Ovary (tissue), 9 donors: ENCODE measurements around the gene IRX5. TPM values are rescaled to one million over a fixed set of nuclear protein-coding genes. Genes with fewer than 3 reads are reported as not detected.

Experiments
- DNase-seq, 5 donors: peaks; one replicate each; pipeline ENCODE4 v3.0.0-alpha.2; 2019 to 2020
- H3K27ac ChIP-seq, 2 donors: fragments of 200-600 bp; one replicate each; pipeline versions ENCODE4 v1.5.1 to v1.8.0; 2019 to 2022
- H3K27me3 ChIP-seq: fragments of 200-600 bp; one replicate; pipeline ENCODE4 v1.8.0; 2022
- H3K36me3 ChIP-seq: fragments of 200-600 bp; sonication (generic); one replicate; pipeline ENCODE4 v1.5.1; 2019
- H3K4me1 ChIP-seq: one replicate; pipeline ENCODE4 v1.8.1; 2013; ENCODE audit warnings: mild to moderate bottlenecking, moderate library complexity; ENCODE audit not compliant: insufficient read depth
- H3K4me3 ChIP-seq: fragments of 200-600 bp; sonication (generic); one replicate; pipeline ENCODE4 v1.5.1; 2017
- H3K9me3 ChIP-seq, 2 donors: fragments of 200-600 bp in 1 of 2; sonication (generic) in 1 of 2; one replicate each; pipeline versions ENCODE4 v1.5.1 to v1.8.1; 2013 to 2019; ENCODE audit warnings: mild to moderate bottlenecking in 1 of 2, moderate library complexity in 1 of 2
- CTCF ChIP-seq, 3 donors: fragments of 450-650 bp in 2 of 3; fragments of 200-600 bp in 1 of 3; IDR thresholded peaks; one replicate each; pipeline versions ENCODE4 v1.5.1 to v1.8.0; 2016 to 2022; ENCODE audit warnings: antibody characterized with exemption in 3 of 3, mild to moderate bottlenecking in 1 of 3
- EP300 ChIP-seq: sonication (generic); formaldehyde crosslinking; IDR thresholded peaks from one replicate; pipeline ENCODE4 v1.6.1; 2017; ENCODE audit warnings: antibody characterized with exemption
- POLR2A ChIP-seq: fragments of 450-650 bp; IDR thresholded peaks from one replicate; pipeline ENCODE4 v1.6.1; 2017; ENCODE audit warnings: antibody characterized with exemption, mild to moderate bottlenecking, moderate library complexity
- WGBS, 3 donors: extraction: QIAGEN DNeasy Blood & Tissue Kit in 1 of 3; methylation state at CpG; one replicate each; pipeline versions ENCODE4 v1.1.5 to v1.1.7; 2013 to 2017; 5-methylcytosine and 5-hydroxymethylcytosine counted together
- intact Hi-C, 4 donors: fragments of 100-400 bp; cut with DNase I; formaldehyde crosslinking; loops; one replicate each; pipeline versions ENCODE4 v1.11.0 to v1.15.1; 2022 to 2023
- polyA plus RNA-seq, 2 donors: library from polyadenylated mRNA; stranded (reverse); fragments of 200-250 nt in 1 of 2; fragments of 350-450 nt in 1 of 2; fragmentation: Illumina TruSeq in 1 of 2; extraction: RNeasy Lipid Tissue Mini Kit (QIAGEN cat#74804) in 1 of 2; gene quantifications; one replicate each; pipeline ENCODE4 v1.2.3, GENCODE V29; 2013 to 2014
- total RNA-seq, 7 donors: library from RNA; depleted of rRNA in 2 of 7; stranded (reverse); fragments of >200 nt in 2 of 7; fragmentation: NEBNext Ultra II Directional in 3 of 7; extraction: Animal tissue kit (Norgen Biotek cat#: 25700) in 3 of 7; gene quantifications; one replicate each; pipeline versions ENCODE4 v1.1.0 to v1.2.4, GENCODE V29; 2016 to 2023
- donor health status: DM: no; HTN: no; CAD: no; lungs with moderate emphysema.
- donor health status: DM: no; HTN: no; CAD: no.
- donor health status: Bipolar disorder and iron deficiency.
- donor health status: DM: yes; HTN: yes; CAD: no.
- donor health status: DM: no; HTN: no; CAD: no.
- donor health status: DM: yes; HTN: yes; CAD: no.

IRX5 gene
- total and polyA plus RNA-seq, 9 donors, result 0.35 to 9.7 (median 0.88) TPM

GRCh38 chr16:54921206-54921824 is 9.3 kb upstream of the IRX5 start:
- 91 to 95% (median 91%) methylated on average over 3 of the region's 3 CpGs for WGBS, 3 donors
- TF ChIP-seq EP300, result no peak
- no peak for TF ChIP-seq CTCF (IDR thresholded peaks at IDR 0.05)
- TF ChIP-seq POLR2A, result no peak
- intact Hi-C loops, result no loop called here

GRCh38 chr16:54923055-54923473 is 7.6 kb upstream of the IRX5 start:
- DNase-seq, result no peak
- Histone ChIP-seq H3K4me3 (no peak overlapping the region), H3K27ac (no peak overlapping the region), H3K27me3 (no peaks in the 10 kb centered on the region), H3K4me1 (no peaks in the 10 kb centered on the region), H3K36me3 (no peaks in the 10 kb centered on the region), H3K9me3 (no peaks in the 10 kb centered on the region)
- WGBS, 3 donors, result 80 to 99% (median 81%) methylated on average over 4 of the region's 4 CpGs
- intact Hi-C loops, result no loop called here
- TF ChIP-seq POLR2A, result no peak
- no peak for TF ChIP-seq EP300
- TF ChIP-seq CTCF (IDR thresholded peaks at IDR 0.05), result no peak

More at GRCh38 chr16:54921206-54921824, 9.3 kb upstream of the IRX5 start:
- no peaks in the 10 kb centered on the region for H3K4me1 ChIP-seq
- no peaks in the 10 kb centered on the region for H3K9me3 ChIP-seq
- H3K27me3 ChIP-seq, result no peaks in the 10 kb centered on the region
- H3K36me3 ChIP-seq, result no peaks in the 10 kb centered on the region
- DNase-seq, result no peak
- no peak overlapping the region for H3K4me3 ChIP-seq
- no peak overlapping the region for H3K27ac ChIP-seq

GRCh38 chr16:54923988-54924387 is 6.7 kb upstream of the IRX5 start:
- Histone ChIP-seq H3K27ac (no peak overlapping the region), H3K4me3 (no peak overlapping the region), H3K9me3 (no peaks in the 10 kb centered on the region), H3K4me1 (no peaks in the 10 kb centered on the region), H3K27me3 (no peaks in the 10 kb centered on the region), H3K36me3 (no peaks in the 10 kb centered on the region)
- TF ChIP-seq POLR2A (no peak), EP300 (no peak), CTCF (IDR thresholded peaks at IDR 0.05) (no peak)
- WGBS, 3 donors, result 95 to 97% (median 96%) methylated on average over 2 of the region's 2 CpGs
- intact Hi-C loops, result no loop called here
- no peak for DNase-seq

GRCh38 chr16:54926166-54926838 is 4.4 kb upstream of the IRX5 start:
- H3K4me3 ChIP-seq, result no peak overlapping the region
- intact Hi-C loops, result no loop called here
- H3K27me3 ChIP-seq, result no peaks in the 10 kb centered on the region
- peaks cover 3% of the 10 kb centered on the region for H3K4me1 ChIP-seq
- WGBS, 3 donors, result 78 to 85% (median 80%) methylated on average over 4 of the region's 4 CpGs
- H3K9me3 ChIP-seq, result no peaks in the 10 kb centered on the region
- no peak overlapping the region for H3K27ac ChIP-seq
- no peaks in the 10 kb centered on the region for H3K36me3 ChIP-seq
- TF ChIP-seq POLR2A (no peak), CTCF (IDR thresholded peaks at IDR 0.05) (no peak), EP300 (no peak)
- DNase-seq, result no peak
